ENCODE measurements around the gene SLC25A25. TPM values are rescaled to one million over a fixed set of nuclear protein-coding genes. Genes with fewer than 3 reads are reported as not detected.
A peak's percentile ranks its signal among the peaks of the same experiment; 100 is the strongest.

Gene SLC25A25
- total and polyA plus RNA-seq, 2 of the 8 experiments (the other 6 are each of a cell fraction or from before 2014, with no cell fraction given): 6.5 to 18.5 TPM

- Histone ChIP-seq H3K4me1 (replicated peaks in 1 of 4; ENCODE audit: control insufficient read depth in 3 of 4, insufficient read depth in 4 of 4, low read length in 3 of 4) (peaks cover 0 to 6% (median 3%) of the 10 kb centered on the region in 4 experiments; a peak in 4 of 7 replicates), H3K23me2 (ENCODE audit: low read depth, low read length) (peaks cover 6% of the 10 kb centered on the region; the same call in 1 of the 2 replicates), H3K27me3 (replicated peaks in 1 of 4; ENCODE audit: control insufficient read depth in 3 of 4, extremely low read depth in 1 of 4, insufficient read depth in 3 of 4, low read length in 3 of 4) (peaks cover 0 to 8% (median 7%) of the 10 kb centered on the region in 4 experiments; a peak in 5 of 7 replicates), H2BK20ac (ENCODE audit: low read length) (no peak overlapping the region), H3K18ac (ENCODE audit: extremely low read depth, low read length) (no peak overlapping the region), H2AK5ac (ENCODE audit: low read depth, low read length) (no peak overlapping the region), H3K9me3 (ENCODE audit: insufficient read depth in 2 of 2, low read depth in 1 of 2, low read length in 1 of 2) (peaks cover 0 to 4% of the 10 kb centered on the region in 2 experiments; a peak in 1 of 4 replicates), H2AFZ (ENCODE audit: low read length) (no peak overlapping the region), H4K20me1 (replicated peaks in 1 of 2; ENCODE audit: control insufficient read depth in 1 of 2, insufficient read depth in 2 of 2, low read length in 2 of 2) (peaks cover 0 to 16% of the 10 kb centered on the region in 2 experiments), H4K5ac (ENCODE audit: insufficient read length, low read depth, low read length) (no peak overlapping the region), H3K14ac (ENCODE audit: insufficient read length) (no peak overlapping the region), H3K4ac (replicated peaks; ENCODE audit: insufficient read length, low read depth, low read length) (peak overlapping the region; percentile 57), H2BK5ac (ENCODE audit: low read depth, low read length) (no peak overlapping the region), H3K27ac (ENCODE audit: low read depth, low read length) (no peak overlapping the region), H3K56ac (replicated peaks; ENCODE audit: insufficient read length, low read depth, low read length) (no peak overlapping the region), H3K36me3 (ENCODE audit: control insufficient read depth in 2 of 4, insufficient read depth in 4 of 4, low read length in 3 of 4) (peaks cover 2 to 24% (median 8%) of the 10 kb centered on the region in 4 experiments; a peak in 4 of 8 replicates), H4K91ac (replicated peaks; ENCODE audit: insufficient read length, low read length) (no peak overlapping the region), H2BK15ac (ENCODE audit: low read length) (no peak overlapping the region), H3K9ac (replicated peaks in 1 of 4; ENCODE audit: extremely low read depth in 1 of 4, low read depth in 3 of 4, low read length in 3 of 4) (no peak overlapping the region), H4K8ac (ENCODE audit: extremely low read depth, insufficient read depth, low read length) (no peak overlapping the region), H2BK120ac (replicated peaks; ENCODE audit: low read depth, low read length) (no peak overlapping the region), H3K79me2 (ENCODE audit: control insufficient read depth in 1 of 2, insufficient read depth in 2 of 2, low read length in 2 of 2) (peaks cover 0 to 20% of the 10 kb centered on the region in 2 experiments; a peak in 1 of 4 replicates), H3K23ac (ENCODE audit: insufficient read length) (no peak overlapping the region), H3K79me1 (ENCODE audit: low read depth, low read length) (peaks cover 4% of the 10 kb centered on the region; the same call in 1 of the 2 replicates), H2BK12ac (ENCODE audit: low read depth, low read length) (no peak overlapping the region), H3K4me3 (ENCODE audit: extremely low read depth in 1 of 4, insufficient read depth in 2 of 4, low read depth in 3 of 4, low read length in 4 of 4) (peak overlapping the region in 1 of 4 experiments; percentile 87; a peak in 1 of 8 replicates), H3K4me2 (ENCODE audit: insufficient read depth in 1 of 2, low read depth in 2 of 2, low read length in 2 of 2) (peak overlapping the region; percentile 16 to 82; a peak in 3 of 4 replicates)
- no peak for DNase-seq (ENCODE audit: low read depth in 1 of 2, low spot score in 2 of 2)
- FAIRE-seq: no peak
- 86% methylated on average over 10 of the region's 10 CpGs; no CpG with 5 or more reads in 1 of the 2 experiments for WGBS, 2 experiments (ENCODE audit: extremely low coverage in 1 of 2, insufficient coverage in 1 of 2, insufficient read length in 1 of 2, insufficient replicate concordance in 2 of 2, low coverage in 1 of 2, low lambda C conversion rate in 2 of 2, missing lambda C conversion rate in 1 of 2)
- ChIA-PET CTCF (ENCODE audit: partially characterized antibody) (interaction anchor here (0.6 to 9.9 kb wide), 34 partner anchors 9 to 285 kb away, joined by 3 to 74 read pairs (median 4); partner anchors contain the start of genes CIZ1, DNM1, LCN2 and NAIF1), POLR2A (ENCODE audit: partially characterized antibody) (interaction anchor here (0.6 to 3.4 kb wide), 7 partner anchors 11 to 34 kb away, joined by 3 to 15 read pairs (median 5); partner anchors contain the start of gene BBLN)
- TF ChIP-seq CREB1 (IDR thresholded peaks at IDR 0.05) (no peak), SUZ12 (IDR thresholded peaks at IDR 0.05; ENCODE audit: low read length) (no peak), BRCA1 (IDR thresholded peaks at IDR 0.05; ENCODE audit: low read depth, low read length) (no peak), USF2 (IDR thresholded peaks at IDR 0.05; ENCODE audit: low read length) (no peak), RNF2 (IDR thresholded peaks at IDR 0.05; ENCODE audit: borderline replicate concordance, low read depth, low read length, missing control alignments, poor library complexity, severe bottlenecking) (no peak)
Observed at GRCh38 chr9:128125580-128126354, 57.7 kb downstream of the SLC25A25 start.
